MG63 (cell line): ENCODE data around the gene SRRM2. TPM values are rescaled to one million over a fixed set of nuclear protein-coding genes. Genes with fewer than 3 reads are reported as not detected.
"Not testable (repeated sequence)": the region's sequence is repeated elsewhere in the genome, so short reads cannot be mapped to it uniquely, and the experiment has no call there.

Experiments used
- DNase-seq: peaks from one replicate; pipeline ENCODE4 v3.0.0-alpha.2; 2020
- H3K27me3 ChIP-seq: fragments of 250-450 bp; sonication (Bioruptor Pico); 2 replicates; pipeline ENCODE4 v1.5.1; 2020; ENCODE audit warnings: mild to moderate bottlenecking, moderate library complexity
- H3K36me3 ChIP-seq: fragments of 250-450 bp; sonication (Bioruptor Pico); 2 replicates; pipeline ENCODE4 v1.5.1; 2020; ENCODE audit warnings: mild to moderate bottlenecking, moderate library complexity
- H3K4me3 ChIP-seq: fragments of 250-450 bp; sonication (Bioruptor Pico); 2 replicates; pipeline ENCODE4 v1.5.1; 2020; ENCODE audit warnings: mild to moderate bottlenecking, moderate library complexity
- H3K9me3 ChIP-seq: fragments of 250-450 bp; sonication (Bioruptor Pico); 2 replicates; pipeline ENCODE4 v1.5.1; 2020; ENCODE audit warnings: mild to moderate bottlenecking, moderate library complexity
- total RNA-seq: library from RNA; depleted of rRNA; stranded (reverse); fragments of >200 nt; shearing (Covaris generic); gene quantifications from 2 replicates; pipeline ENCODE4 v1.2.3, GENCODE V29; 2014; ENCODE audit warnings: low replicate concordance

Gene SRRM2
- total RNA-seq, 1 experiment from 2014 or later = 21.1 TPM

DNA sequence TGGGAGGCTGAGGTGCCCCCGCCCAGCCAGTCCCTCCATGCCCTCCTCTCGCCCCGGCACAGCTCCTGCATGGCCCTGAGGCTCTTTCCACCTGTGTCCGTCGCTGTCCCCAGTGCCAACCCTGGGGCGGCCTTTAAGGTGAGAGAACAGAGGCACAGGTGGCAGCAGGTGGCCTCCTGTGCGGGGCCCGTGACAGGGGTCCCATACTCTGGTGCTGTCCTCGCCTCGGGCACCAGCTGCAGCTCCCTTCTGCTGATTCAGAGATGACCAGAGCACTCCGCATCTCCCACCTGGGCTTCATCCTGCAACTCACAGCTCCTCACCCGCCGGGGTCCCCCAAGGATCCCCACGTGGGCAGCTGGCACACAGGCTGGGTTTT, 40.4 kb upstream of the SRRM2 start:
- H3K4me3 ChIP-seq = no peak overlapping the region
- no peak for DNase-seq

DNA sequence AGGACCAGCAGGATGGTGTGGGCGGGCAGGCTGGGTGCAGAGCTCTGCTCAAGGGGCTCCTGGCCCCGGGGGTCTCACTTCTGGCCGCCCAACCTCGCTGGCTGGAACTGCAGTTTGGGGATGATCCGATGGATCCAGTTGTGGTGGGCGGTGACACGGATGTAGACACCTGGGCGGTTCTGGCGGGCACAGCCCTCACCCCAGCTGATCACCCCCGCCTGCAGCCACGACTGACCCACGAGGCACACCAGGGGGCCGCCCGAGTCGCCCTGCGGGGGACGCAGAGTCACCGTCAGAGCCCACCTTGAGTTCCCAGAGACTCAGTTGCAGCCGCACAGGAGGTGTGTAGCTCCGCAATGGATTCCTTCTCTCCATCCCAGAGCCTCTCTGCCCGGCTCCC, 39.9 kb upstream of the SRRM2 start:
- Histone ChIP-seq H3K4me3 (no peak overlapping the region), H3K27me3 (no peaks in the 10 kb centered on the region), H3K9me3 (no peaks in the 10 kb centered on the region), H3K36me3 (peaks cover 19% of the 10 kb centered on the region)
- no peak for DNase-seq

More for the DNA sequence above, 40.4 kb upstream of the SRRM2 start:
- Histone ChIP-seq H3K9me3 (no peaks in the 10 kb centered on the region), H3K36me3 (peaks cover 24% of the 10 kb centered on the region), H3K27me3 (no peaks in the 10 kb centered on the region)

DNA sequence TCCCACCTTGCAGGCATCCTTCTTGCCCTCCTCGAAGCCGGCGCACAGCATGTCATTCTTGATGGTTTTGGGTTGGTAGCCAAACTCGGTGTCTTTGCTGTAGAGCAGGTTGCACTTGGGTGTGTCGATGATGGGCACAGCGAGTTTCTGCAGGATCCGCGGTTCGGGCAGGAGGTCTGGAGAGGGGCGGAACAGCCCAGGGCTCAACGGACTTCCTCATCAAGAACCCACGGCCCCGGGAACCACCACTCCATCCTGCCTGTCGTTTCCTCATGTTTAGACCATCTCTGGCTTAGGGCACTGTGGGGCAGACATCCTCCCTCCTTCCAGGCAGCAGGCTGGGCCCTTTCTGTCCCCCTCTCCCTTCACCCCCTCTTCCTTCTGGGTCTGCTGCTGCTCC, 38.9 kb upstream of the SRRM2 start:
- H3K9me3 ChIP-seq = no peaks in the 10 kb centered on the region
- H3K36me3 ChIP-seq = peaks cover 9% of the 10 kb centered on the region
- DNase-seq = no peak
- H3K4me3 ChIP-seq = no peak overlapping the region
- no peaks in the 10 kb centered on the region for H3K27me3 ChIP-seq

DNA sequence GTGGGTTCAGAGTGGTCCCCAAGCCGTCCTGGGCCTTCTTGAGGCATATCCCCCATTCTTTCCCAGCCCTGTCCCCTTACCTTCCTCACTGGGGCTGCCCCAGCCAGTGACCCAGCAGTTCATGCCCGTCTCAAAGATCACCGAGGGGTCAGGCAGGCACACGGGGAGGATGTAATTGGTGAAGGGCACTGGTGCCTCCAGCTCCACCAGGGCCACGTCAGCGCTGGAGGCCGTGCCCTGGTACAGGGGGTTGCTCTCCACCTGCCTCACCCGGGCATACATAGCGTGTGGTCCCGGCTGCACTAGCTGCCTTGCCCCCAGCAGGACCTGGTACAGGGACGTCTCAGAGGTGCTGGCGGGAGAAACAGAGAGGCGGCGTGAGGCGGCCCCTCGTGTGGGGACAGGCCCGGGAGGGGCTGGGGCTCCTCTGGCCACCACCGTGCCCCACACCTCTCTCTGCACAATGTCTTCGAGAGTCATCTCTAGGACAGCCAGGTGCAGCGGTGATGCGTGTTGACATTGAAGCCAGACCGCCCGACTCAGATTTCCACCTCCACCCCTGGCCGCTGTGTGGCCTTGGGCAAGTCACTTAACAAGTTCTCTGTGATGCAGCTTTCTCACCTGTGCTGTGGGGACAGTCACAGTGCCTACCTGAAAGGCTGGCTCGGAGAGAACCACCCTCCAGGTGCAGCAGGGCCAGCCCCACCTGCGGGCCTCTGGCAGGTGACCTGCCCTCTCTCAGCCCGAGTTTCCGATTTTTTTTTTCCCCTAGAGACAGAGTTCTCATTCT, 38.3 kb upstream of the SRRM2 start:
- Histone ChIP-seq H3K9me3 (no peaks in the 10 kb centered on the region), H3K36me3 (peaks cover 3% of the 10 kb centered on the region), H3K4me3 (no peak overlapping the region), H3K27me3 (no peaks in the 10 kb centered on the region)
- DNase-seq = no peak

DNA sequence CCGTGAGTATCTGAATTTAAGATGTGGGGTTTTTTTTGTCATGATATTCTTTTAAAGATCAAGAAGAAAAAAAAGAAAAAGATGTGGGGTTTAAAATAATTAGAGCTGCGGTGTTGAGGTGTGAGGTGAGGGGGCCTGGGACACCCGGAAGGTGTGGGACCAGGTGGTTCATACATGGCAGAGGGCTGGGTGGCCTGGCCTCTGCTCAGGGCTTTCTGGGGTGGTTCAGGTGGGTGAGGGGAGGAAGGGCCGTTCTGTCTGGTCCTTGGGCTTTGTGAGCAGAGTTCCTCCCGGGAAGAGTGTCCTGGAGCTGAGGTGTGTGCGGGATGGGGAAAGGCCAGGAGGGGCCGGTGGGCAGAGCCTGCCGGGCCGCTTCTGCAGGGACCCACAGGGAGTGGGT, 37.4 kb upstream of the SRRM2 start:
- H3K36me3 ChIP-seq = no peaks in the 10 kb centered on the region; the same call in 1 of the 2 replicates
- no peaks in the 10 kb centered on the region for H3K9me3 ChIP-seq
- no peaks in the 10 kb centered on the region for H3K27me3 ChIP-seq
- DNase-seq = no peak
- H3K4me3 ChIP-seq = no peak overlapping the region

DNA sequence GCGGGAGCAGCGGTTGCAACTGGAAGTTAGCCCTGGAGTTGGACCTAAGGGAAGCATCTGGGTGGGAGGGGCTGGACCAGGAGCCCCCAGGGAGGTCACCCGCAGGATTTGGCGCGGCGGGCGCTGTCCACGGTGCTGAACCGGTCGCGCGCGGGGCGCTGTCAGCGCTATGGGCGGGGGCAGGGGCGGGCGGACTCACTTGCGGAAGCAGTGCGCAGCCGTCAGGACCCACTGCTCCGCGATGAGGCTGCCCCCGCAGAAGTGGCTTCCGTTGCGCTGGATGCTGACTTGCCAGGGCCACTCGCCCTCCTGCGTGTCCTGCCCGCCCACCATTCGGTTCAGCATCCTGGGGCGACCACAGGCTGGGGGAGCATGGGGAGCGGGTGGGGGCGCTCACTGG, 36.9 kb upstream of the SRRM2 start:
- Histone ChIP-seq H3K36me3 (no peaks in the 10 kb centered on the region), H3K4me3 (no peak overlapping the region), H3K9me3 (no peaks in the 10 kb centered on the region), H3K27me3 (no peaks in the 10 kb centered on the region)
- no peak for DNase-seq

DNA sequence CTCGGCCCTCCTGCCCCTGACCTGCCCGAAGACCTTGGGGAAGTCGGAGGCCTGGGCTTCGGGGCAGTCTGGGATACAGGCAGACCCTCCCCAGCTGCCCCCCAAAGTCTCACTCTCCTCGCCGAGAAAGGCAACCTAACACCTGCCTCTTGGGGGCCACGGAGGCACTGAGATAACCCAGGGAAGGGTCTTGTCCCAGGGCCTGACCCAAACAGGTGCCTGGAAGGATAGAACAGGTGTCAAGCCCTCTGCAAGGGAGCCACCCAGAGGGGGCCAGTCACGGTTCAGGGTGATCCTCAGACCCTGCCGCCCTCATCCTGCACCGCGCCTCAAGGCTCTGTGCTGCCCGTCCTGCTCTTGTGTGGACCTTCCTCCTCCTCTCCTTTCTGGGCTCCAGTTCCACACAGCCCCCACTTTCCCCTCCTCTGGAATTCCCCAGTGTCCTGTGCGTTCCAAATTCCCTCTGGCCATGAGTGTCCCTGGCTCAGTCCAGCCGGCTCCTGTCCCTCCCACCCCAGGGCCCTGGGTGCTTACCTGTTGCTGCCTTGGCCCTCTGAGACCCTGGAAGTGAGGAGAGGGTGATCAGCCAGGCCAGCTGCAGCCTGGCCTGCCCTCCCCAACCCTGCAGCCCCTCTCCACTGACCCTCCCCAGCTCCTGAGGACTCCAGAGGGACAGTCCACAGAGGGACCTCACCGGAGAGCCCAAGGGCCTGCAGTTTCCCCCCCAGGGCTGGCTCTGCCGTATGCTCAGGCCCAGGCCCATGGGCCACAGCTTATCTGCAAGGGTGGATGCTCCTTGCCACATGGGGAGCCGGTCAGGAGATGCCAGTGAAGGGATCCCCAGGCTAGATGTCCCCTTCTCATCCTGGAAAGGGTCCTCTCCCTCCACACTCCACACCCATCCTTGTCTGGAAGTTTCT, 36.2 kb upstream of the SRRM2 start:
- H3K36me3 ChIP-seq = no peaks in the 10 kb centered on the region
- H3K4me3 ChIP-seq = no peak overlapping the region
- DNase-seq = no peak
- H3K9me3 ChIP-seq = no peaks in the 10 kb centered on the region
- no peaks in the 10 kb centered on the region for H3K27me3 ChIP-seq

DNA sequence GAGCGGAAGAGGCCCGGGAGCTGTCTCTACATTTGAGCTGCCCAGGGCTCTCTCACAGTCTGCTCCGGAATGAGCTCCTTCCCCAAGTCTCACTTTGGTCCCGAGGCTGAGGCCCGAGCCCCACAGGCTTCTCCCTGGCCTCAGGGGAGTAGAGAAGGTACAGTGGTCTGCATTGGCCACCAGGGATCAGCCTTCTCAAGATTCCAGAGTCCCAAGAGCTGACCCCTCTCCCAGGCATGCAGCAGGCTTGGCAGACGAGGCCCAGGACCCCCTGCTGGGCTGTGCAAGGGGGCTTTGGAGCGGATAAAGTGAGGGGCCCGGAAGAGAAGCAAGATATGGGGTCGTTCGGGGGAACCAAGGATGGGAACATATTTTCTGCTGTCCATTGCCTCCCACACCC, 35.5 kb upstream of the SRRM2 start:
- Histone ChIP-seq H3K36me3 (no peaks in the 10 kb centered on the region), H3K4me3 (no peak overlapping the region), H3K9me3 (no peaks in the 10 kb centered on the region), H3K27me3 (no peaks in the 10 kb centered on the region)
- no peak for DNase-seq

DNA sequence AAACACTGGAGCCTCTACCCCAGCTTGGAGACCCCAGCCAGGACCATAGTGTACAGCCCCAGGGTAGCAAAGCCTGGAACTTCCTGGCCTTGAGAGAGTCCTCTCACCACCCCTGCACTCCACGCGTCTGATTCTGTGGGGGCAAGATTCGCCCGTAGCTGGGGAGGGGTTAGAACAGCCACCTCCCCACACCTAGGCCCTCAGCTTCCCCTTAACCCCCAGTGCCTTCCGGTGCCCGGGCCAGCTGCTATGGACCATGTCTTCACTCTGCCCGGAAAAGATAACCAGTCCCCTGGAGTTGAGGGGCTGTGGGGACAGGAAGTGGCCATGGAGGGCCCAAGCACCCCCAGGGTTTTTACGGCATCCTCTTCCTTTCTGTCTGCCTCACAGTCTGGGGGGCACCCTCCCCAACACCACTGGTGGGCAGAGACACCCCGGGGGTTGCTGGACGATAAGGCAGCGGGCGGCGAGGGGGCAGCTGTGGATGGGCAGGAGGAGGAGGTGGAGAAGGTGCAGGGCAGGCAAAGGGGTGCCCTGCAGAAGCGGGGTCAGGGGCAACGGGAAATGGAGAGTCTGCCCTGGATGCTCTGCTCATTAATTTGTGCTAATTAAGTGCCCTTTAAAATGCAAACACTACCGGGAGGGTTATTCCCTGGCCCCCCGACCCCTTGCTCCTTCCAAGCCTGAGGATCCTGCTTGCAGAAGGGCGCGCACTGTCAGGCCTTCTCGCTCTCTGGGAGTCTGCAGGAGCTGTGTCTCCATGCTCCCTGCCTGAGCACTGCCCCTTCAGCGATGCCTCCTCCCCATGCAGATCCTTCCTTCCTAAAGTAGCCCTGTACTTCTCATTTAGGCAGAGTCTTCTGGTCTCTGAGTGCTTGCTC, 34.8 kb upstream of the SRRM2 start:
- H3K9me3 ChIP-seq = no peaks in the 10 kb centered on the region
- no peaks in the 10 kb centered on the region for H3K27me3 ChIP-seq
- no peak overlapping the region for H3K4me3 ChIP-seq
- DNase-seq = no peak
- H3K36me3 ChIP-seq = no peaks in the 10 kb centered on the region

DNA sequence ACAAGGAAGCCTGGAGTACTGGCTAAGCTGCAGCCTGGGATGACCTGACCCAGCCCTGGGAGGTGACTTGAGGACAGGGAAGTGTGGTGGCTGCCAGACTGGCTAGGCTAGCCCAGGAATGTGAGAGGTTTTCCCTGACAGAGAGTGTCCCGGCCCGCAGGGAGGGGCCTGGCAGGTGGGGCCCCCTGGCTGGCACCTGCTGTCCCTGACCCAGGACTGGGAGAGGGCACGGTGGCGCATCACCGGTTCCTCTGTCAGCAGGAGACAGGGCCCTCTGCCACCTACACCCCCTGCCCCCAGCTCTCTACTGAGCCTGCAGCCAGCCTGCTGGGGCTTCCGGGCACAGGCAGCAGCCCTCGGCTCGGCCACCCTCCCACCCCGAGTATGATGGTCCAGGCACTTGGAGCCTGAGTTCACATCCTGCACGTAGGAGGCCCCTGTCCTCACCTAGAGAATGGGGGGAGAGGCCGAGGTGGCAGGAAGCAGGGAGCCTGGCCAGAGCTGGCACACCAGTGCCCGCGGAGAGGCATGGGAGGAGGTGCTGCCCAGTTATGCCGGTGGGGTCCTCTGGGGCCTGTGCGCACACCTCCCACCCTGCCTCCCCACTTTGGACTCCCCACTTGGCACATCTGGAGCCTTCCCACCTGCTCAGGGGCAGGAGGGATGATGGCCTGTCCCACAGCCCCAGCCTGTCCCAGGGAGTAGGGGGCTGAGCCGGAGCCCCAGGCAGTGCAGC, 32.9 kb upstream of the SRRM2 start:
- H3K9me3 ChIP-seq = no peaks in the 10 kb centered on the region
- H3K27me3 ChIP-seq = no peaks in the 10 kb centered on the region
- DNase-seq = no peak
- H3K36me3 ChIP-seq = no peaks in the 10 kb centered on the region
- H3K4me3 ChIP-seq = no peak overlapping the region

DNA sequence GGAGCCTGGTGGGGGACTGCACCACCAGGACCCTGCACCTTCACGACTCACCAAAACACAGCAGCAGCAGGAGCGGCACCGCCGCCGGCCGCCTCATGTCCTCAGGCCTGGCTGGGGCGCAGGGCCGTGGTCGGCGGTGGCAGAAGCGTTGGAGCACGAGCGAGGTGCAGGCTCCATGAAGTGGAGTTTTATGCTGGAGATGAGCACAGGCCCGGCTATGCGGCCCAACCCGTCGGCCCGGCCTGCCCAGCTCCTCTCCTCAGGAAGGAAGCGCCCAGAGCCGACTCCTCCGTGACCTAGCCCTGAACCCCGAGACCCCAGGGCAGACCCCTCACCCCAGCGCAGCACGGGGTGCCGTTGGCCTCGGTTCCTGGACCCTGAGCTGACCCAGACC, 32.4 kb upstream of the SRRM2 start, which contains the start of gene PRSS27:
Gene PRSS27, minus strand, starts transcription at position 161 of the 394 bp plus-strand sequence. Its CDS starts 64 bp downstream, at position 97.
- H3K9me3 ChIP-seq = no peaks in the 10 kb centered on the region
- DNase-seq = no peak
- H3K36me3 ChIP-seq = no peaks in the 10 kb centered on the region

DNA sequence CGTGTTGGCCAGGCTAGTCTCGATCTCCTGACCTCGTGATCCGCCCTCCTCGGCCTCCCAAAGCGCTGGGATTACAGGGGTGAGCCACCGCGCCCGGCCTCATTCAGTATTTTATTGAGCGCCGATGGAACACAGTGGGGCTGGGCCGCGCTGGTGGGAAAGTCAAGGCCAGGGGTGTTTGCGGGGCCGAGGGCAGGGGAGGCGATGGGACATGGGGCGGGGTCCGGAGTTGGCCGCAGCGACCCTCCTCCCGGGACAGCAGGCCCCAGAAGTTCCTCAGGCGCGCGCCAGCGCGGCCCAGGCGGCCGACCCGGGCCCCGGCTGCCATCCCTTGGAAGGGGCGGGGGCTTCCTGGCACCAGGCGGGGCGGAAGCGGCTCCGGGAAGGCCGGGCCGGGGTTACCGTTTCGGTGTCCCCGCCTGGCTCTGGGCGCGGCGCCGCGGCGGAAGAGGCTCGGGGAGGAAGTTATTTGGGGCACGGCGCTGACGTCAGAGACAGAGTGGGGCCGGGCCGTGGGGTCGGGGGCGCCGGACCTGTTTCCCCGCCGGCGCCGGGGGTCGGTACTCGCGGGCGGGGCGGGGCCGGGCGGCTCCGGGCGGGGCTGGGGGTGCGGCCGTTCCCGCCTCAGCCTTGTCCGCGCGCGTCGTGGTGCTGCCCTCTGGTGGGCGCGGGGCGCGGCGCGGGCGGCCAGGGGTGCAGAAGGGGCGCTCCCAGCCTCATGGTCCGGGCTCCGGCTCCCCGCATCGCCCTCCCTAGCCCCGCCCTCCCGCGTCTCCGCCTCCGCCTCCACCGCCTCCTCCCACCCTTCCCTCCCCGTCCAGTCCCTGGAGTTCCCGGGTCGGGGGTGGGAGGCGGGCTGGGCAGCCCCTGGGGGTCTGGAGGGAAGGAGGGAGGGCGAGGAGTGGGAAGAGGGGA, 31.5 kb upstream of the SRRM2 start:
- no peaks in the 10 kb centered on the region for H3K9me3 ChIP-seq
- H3K36me3 ChIP-seq = no peaks in the 10 kb centered on the region
- DNase-seq = peak; percentile 93
- H3K27me3 ChIP-seq = no peaks in the 10 kb centered on the region
- H3K4me3 ChIP-seq = peak overlapping the region; percentile 66

More for the DNA sequence above, 32.4 kb upstream of the SRRM2 start, which contains the start of gene PRSS27:
- no peaks in the 10 kb centered on the region for H3K27me3 ChIP-seq
- H3K4me3 ChIP-seq = peak within 1 kb of the TSS; percentile 66

DNA sequence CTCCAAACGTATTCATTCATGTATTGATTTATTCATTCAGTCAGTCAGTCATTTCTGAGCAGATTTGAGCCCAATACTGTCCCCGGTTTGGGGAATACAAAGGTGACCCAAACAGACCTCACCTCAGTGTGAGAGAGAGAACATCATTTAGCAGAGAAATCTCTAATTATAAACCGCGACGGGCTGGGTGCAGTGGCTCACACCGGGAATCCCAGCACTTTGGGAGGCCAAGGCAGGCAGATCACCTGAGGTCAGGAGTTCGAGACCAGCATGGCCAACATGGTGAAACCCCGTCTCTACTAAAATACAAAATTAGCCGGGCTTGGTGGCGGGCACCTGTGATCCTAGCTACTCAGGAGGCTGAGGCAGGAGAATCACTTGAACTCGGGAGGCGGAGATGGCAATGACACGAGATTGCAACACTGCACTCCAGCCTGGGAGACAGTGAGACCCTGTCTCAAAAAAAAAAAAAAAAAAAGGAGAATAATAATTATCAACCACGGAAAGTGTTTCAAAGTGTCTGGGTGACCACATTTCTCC, 30.7 kb upstream of the SRRM2 start:
- not testable (repeated sequence) for H3K9me3 ChIP-seq, DNase-seq, H3K36me3 ChIP-seq, H3K27me3 ChIP-seq
- peak overlapping the region; percentile 66 for H3K4me3 ChIP-seq

DNA sequence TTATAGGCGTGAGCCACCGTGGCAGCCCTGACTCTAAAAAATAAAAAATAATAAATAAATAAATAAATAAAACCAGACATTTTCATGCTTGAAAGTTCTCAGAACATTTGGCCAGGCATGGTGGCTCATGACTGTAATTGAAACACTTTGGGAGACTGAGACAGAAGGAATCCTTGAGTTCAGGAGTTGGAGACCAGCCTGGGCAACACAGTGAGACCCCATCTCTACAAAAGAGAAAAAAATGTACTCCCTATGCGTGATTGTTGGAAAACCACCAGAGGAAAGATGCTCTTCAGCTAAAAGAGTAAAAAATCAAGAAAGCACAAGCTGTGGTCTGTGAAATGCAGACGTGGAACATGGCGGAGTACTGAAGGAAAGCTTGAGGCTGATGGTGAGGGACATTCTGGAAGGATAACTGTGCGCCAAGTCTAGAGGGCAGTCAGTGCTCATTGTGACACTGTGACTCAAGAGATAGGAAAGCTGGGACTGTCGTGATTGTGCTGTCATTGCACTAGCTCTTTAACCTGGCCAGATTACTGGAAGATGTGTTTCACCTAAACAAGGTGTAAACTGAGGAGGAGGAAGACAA, 28.3 kb upstream of the SRRM2 start:
- no peaks in the 10 kb centered on the region for H3K9me3 ChIP-seq
- no peak for DNase-seq

More for the DNA sequence above, 28.3 kb upstream of the SRRM2 start:
- no peak overlapping the region for H3K4me3 ChIP-seq
- H3K27me3 ChIP-seq = no peaks in the 10 kb centered on the region
- no peaks in the 10 kb centered on the region for H3K36me3 ChIP-seq
